ENCODE data around the gene CRB2.

Gene CRB2

DNA sequence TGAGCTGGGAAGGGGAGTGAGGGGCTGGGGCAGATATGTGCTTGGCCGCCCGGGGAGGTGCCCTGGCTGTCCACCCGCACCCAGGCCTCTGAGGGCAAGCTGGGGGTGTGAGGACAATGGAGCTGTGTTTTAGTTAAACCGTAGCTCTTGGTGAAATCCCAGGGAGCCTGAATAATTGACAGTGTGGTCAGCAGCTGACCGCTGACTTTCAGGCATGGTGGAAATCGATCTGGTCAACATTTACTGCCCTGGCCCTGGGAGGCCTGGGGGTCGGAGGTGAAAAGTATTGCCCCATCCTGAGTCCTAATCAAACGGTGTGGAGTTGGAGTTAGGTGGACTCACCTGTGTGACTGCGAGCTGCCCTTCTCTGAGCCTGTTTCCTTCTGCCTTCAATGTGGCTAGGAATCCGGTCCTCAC is 31.2 kb upstream of the CRB2 start:
- TF ChIP-seq, protein P1, sequence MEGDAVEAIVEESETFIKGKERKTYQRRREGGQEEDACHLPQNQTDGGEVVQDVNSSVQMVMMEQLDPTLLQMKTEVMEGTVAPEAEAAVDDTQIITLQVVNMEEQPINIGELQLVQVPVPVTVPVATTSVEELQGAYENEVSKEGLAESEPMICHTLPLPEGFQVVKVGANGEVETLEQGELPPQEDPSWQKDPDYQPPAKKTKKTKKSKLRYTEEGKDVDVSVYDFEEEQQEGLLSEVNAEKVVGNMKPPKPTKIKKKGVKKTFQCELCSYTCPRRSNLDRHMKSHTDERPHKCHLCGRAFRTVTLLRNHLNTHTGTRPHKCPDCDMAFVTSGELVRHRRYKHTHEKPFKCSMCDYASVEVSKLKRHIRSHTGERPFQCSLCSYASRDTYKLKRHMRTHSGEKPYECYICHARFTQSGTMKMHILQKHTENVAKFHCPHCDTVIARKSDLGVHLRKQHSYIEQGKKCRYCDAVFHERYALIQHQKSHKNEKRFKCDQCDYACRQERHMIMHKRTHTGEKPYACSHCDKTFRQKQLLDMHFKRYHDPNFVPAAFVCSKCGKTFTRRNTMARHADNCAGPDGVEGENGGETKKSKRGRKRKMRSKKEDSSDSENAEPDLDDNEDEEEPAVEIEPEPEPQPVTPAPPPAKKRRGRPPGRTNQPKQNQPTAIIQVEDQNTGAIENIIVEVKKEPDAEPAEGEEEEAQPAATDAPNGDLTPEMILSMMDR (IDR thresholded peaks at IDR 0.05; ENCODE audit: low read depth, low read length) = no peak
- Histone ChIP-seq H3K27me3 (ENCODE audit: insufficient read depth, low read depth, severe bottlenecking) (no peaks in the 10 kb centered on the region), H3K27ac (no peak overlapping the region), H3K4me3 (ENCODE audit: low read depth, low read length) (no peak overlapping the region), H3K9me3 (ENCODE audit: severe bottlenecking) (no peaks in the 10 kb centered on the region), H3K36me3 (no peaks in the 10 kb centered on the region)
- DNase-seq = no peak

DNA sequence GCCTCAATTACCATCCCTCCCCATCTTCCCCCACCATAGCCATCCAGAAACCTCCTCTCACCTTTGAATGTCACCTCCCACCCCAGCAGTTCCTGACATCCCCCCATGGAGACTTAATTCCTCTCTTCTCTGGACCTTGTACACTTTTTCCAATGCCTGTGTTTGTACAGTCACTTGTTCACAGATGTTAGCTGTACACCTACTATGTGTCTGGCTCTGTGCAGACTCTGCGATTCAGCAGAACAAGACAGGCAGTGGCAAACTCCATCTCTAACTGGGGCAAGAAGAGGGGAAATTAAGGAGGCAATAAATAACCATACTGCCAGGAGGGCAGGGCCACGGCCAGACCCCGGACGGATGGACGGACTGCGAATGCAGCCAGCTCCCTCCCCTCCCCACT is 29.8 kb upstream of the CRB2 start:
- H3K4me3 ChIP-seq (ENCODE audit: low read depth, low read length) = no peak overlapping the region
- H3K27ac ChIP-seq = no peak overlapping the region

DNA sequence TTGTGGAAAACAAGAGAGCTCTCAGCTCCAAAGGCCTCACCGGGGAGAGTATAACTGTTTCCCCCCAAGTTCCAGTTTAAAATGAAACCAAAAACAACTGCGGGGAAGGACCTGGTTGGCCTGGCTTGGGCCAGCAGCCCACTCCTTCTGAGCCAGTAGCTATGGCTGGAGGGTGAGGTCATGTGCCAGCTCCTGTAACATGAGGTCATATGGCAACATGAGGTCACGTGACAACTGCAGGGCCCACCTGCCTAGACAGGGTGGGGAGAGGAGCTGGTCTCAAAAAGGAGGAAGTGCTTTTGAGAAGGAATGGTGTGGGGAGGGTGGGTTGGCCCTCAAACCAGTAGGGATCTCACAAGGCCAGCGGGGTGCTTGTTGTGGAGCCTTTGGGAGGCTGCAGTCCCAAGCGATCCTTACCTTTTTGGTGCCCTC is 29.3 kb upstream of the CRB2 start:
- TF ChIP-seq, protein P1 (IDR thresholded peaks at IDR 0.05; ENCODE audit: low read depth, low read length) = no peak
- DNase-seq = no peak

More for the DNA sequence above, 29.8 kb upstream of the CRB2 start:
- no peaks in the 10 kb centered on the region for H3K9me3 ChIP-seq (ENCODE audit: severe bottlenecking)
- TF ChIP-seq, protein P1 (IDR thresholded peaks at IDR 0.05; ENCODE audit: low read depth, low read length) = no peak
- no peaks in the 10 kb centered on the region for H3K36me3 ChIP-seq
- no peak for DNase-seq
- no peaks in the 10 kb centered on the region for H3K27me3 ChIP-seq (ENCODE audit: insufficient read depth, low read depth, severe bottlenecking)

DNA sequence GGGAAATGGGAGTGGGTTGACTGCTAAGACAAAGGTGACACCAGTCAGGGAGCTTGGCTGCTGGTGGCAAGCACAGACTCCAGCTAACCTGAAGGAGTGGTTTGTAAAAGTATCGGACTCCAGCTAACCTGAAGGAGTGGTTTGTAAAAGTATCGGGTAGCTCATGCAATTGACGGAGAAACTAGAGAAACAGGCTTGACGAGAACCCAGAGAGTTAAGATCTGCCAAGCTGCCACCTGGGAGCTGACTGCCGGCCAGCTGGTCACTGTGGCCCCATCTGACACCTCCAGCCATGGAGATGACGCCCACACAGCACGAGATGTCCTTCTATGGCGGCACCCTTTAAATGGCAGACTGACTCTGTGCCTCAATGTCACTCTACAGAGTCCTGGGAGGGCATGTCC is 28.3 kb upstream of the CRB2 start:
- no peak for DNase-seq
- no peaks in the 10 kb centered on the region for H3K27me3 ChIP-seq (ENCODE audit: insufficient read depth, low read depth, severe bottlenecking)
- no peaks in the 10 kb centered on the region for H3K9me3 ChIP-seq (ENCODE audit: severe bottlenecking)
- no peak overlapping the region for H3K4me3 ChIP-seq (ENCODE audit: low read depth, low read length)
- H3K36me3 ChIP-seq = no peaks in the 10 kb centered on the region
- TF ChIP-seq, protein P1 (IDR thresholded peaks at IDR 0.05; ENCODE audit: low read depth, low read length) = no peak
- no peak overlapping the region for H3K27ac ChIP-seq

More for the DNA sequence above, 29.3 kb upstream of the CRB2 start:
- no peaks in the 10 kb centered on the region for H3K27me3 ChIP-seq (ENCODE audit: insufficient read depth, low read depth, severe bottlenecking)
- no peak overlapping the region for H3K27ac ChIP-seq
- no peaks in the 10 kb centered on the region for H3K9me3 ChIP-seq (ENCODE audit: severe bottlenecking)
- no peaks in the 10 kb centered on the region for H3K36me3 ChIP-seq
- no peak overlapping the region for H3K4me3 ChIP-seq (ENCODE audit: low read depth, low read length)

DNA sequence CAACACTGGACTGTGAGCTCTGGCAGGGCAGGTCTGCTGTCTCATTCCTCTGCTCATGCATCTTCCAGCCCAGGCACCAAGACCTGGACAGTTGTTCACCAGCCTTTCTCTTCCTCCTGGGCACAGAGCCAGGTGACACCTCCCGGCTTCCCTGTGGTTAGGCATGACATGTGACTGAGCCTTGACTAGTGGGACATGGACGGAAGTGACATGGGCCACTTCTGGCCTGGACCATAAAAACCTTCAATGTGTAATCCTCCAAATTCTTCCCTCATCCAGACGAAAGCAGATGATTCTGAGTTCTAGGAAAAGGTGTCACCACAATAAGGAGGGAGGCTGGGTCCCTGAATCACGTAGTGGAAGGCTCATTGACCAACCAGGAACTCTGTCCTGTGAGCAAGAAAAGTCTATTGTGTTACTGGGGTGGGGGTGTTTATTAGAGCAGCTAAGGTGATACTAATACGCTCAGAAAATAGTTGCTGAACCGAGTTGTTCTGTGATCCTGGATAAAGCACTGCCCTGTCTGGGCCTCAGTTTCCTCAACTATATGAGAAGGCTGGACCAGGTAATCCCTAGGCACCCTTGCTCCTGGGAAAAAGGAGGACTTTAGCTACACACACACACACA is 26.6 kb upstream of the CRB2 start:
- TF ChIP-seq, protein P1 (IDR thresholded peaks at IDR 0.05; ENCODE audit: low read depth, low read length) = no peak
- Histone ChIP-seq H3K9me3 (ENCODE audit: severe bottlenecking) (no peaks in the 10 kb centered on the region), H3K27me3 (ENCODE audit: insufficient read depth, low read depth, severe bottlenecking) (no peaks in the 10 kb centered on the region), H3K27ac (no peak overlapping the region), H3K4me3 (ENCODE audit: low read depth, low read length) (no peak overlapping the region), H3K36me3 (no peaks in the 10 kb centered on the region)
- no peak for DNase-seq

Measured in WERI-Rb-1 (cell line).